GM12878 (cell line): ENCODE data around the gene NOVA2. TPM values are rescaled to one million over a fixed set of nuclear protein-coding genes. Genes with fewer than 3 reads are reported as not detected.
A peak's percentile ranks its signal among the peaks of the same experiment; 100 is the strongest.

Experiments
- ATAC-seq: fragments of 200-7000 bp; cut with Tn5 transposase; 3 replicates; pipeline ENCODE4 v1.9.1; 2020; ENCODE audit warnings: mild to moderate bottlenecking, moderate library complexity
- BruUV-seq: library from RNA; stranded (reverse); fragments of 400-500 nt; replicated peaks from 2 replicates; lab custom pipeline; 2021; lab: Mats Ljungman, UMichigan
- CTCF ChIA-PET: fragments of 300-600 bp; sonication (Branson Sonifier 250); formaldehyde crosslinking; extraction: SDS; loops from one replicate; lab custom pipeline; 2021; ENCODE audit warnings: inconsistent platforms; lab: Yijun Ruan, JAX
- POLR2A ChIA-PET: fragments of 350-600 bp; formaldehyde crosslinking; extraction: SDS; loops from one replicate; lab custom pipeline; 2021; ENCODE audit warnings: inconsistent platforms; lab: Charles Lee
- RAD21 ChIA-PET: fragments of 300-600 bp; sonication (Branson Sonifier 250); formaldehyde crosslinking; loops from one replicate; lab custom pipeline; 2023; ENCODE audit warnings: antibody characterized with exemption; ENCODE audit not compliant: unreplicated experiment; lab: Charles Lee
- SMC1A ChIA-PET: fragments of 300-600 bp; sonication (Branson Sonifier 250); formaldehyde crosslinking; loops from one replicate; lab custom pipeline; 2023; ENCODE audit not compliant: unreplicated experiment, uncharacterized antibody; lab: Charles Lee
- DNase-seq: peaks from one replicate; pipeline ENCODE4 v3.0.0-alpha.2; 2011; ENCODE audit warnings: low read depth, low spot score
- FAIRE-seq: peaks from 3 replicates; lab custom pipeline; 2011; peaks lifted over from hg19 to GRCh38; lab: Jason Lieb, UNC
- H2AFZ ChIP-seq: 2 replicates; pipeline ENCODE4 v1.6.0; 2011; ENCODE audit warnings: low read depth, low read length, control low read depth; ENCODE audit not compliant: control insufficient read depth
- H3K27ac ChIP-seq: 2 replicates; pipeline ENCODE4 v1.5.1; 2011; ENCODE audit warnings: control low read depth; ENCODE audit not compliant: control insufficient read depth, insufficient read depth
- H3K27me3 ChIP-seq, 2 experiments: replicated peaks in 1 of 2; 2 replicates each; pipeline versions ENCODE4 v1.6.0 to v1.6.1; 2011; ENCODE audit warnings: low read length in 1 of 2; ENCODE audit not compliant: control insufficient read depth in 2 of 2, insufficient read depth in 2 of 2
- H3K36me3 ChIP-seq, 2 experiments: 2 replicates each; pipeline ENCODE4 v1.5.1; 2011; ENCODE audit warnings: low read length in 1 of 2; ENCODE audit not compliant: control insufficient read depth in 2 of 2, insufficient read depth in 2 of 2
- H3K4me1 ChIP-seq: 2 replicates; pipeline ENCODE4 v1.6.1; 2011; ENCODE audit warnings: mild to moderate bottlenecking, low read length, moderate library complexity, mixed read lengths; ENCODE audit not compliant: control insufficient read depth, insufficient read depth
- H3K4me2 ChIP-seq: 2 replicates; pipeline ENCODE4 v1.6.0; 2011; ENCODE audit warnings: control low read depth; ENCODE audit not compliant: control insufficient read depth, insufficient read depth
- H3K4me3 ChIP-seq: fragments of 200-600 bp; sonication (generic); 2 replicates; pipeline ENCODE4 v1.5.1; 2016
- H3K79me2 ChIP-seq: 2 replicates; pipeline ENCODE4 v1.6.0; 2011; ENCODE audit warnings: low read length; ENCODE audit not compliant: control insufficient read depth, insufficient read depth
- H3K9ac ChIP-seq: 2 replicates; pipeline ENCODE4 v1.8.0; 2011; ENCODE audit warnings: low read length, control low read depth, mixed read lengths; ENCODE audit not compliant: control insufficient read depth, insufficient read depth
- H3K9me3 ChIP-seq: replicated peaks from 3 replicates; pipeline ENCODE4 v1.5.1; 2011; ENCODE audit warnings: mild to moderate bottlenecking, low read length; ENCODE audit not compliant: control insufficient read depth, insufficient read depth
- H4K20me1 ChIP-seq: 2 replicates; pipeline ENCODE4 v1.6.0; 2011; ENCODE audit not compliant: control insufficient read depth, insufficient read depth
- BHLHE40 ChIP-seq, 2 experiments: fragments of 450-650 bp in 1 of 2; IDR thresholded peaks; 2 replicates each; pipeline ENCODE4 v1.6.1; 2011 to 2017; ENCODE audit warnings: low read depth in 2 of 2, borderline replicate concordance in 1 of 2, improper control_type of control experiment in 1 of 2, low read length in 1 of 2, mild to moderate bottlenecking in 1 of 2
- CREB1 ChIP-seq: IDR thresholded peaks from 2 replicates; pipeline ENCODE4 v1.6.1; 2012; ENCODE audit warnings: low read depth, mild to moderate bottlenecking, inconsistent platforms
- ETV6 ChIP-seq, 2 experiments: fragments of 450-650 bp in 1 of 2; IDR thresholded peaks in 1 of 2; conservative IDR thresholded peaks in 1 of 2; 2 replicates each; pipeline ENCODE4 v1.6.1; 2014; ENCODE audit warnings: antibody characterized with exemption in 1 of 2, borderline replicate concordance in 1 of 2, low read depth in 1 of 2, mild to moderate bottlenecking in 1 of 2, moderate library complexity in 1 of 2
- HCFC1 ChIP-seq: fragments of 150-350 bp; IDR thresholded peaks from 2 replicates; pipeline ENCODE4 v1.6.1; 2014; ENCODE audit warnings: low read length
- HDGF ChIP-seq: fragments of 450-650 bp; IDR thresholded peaks from 2 replicates; pipeline ENCODE4 v1.6.1; 2016; ENCODE audit warnings: antibody characterized with exemption
- IKZF1 ChIP-seq: fragments of 450-650 bp; conservative IDR thresholded peaks from 2 replicates; pipeline ENCODE4 v1.6.1; 2017; ENCODE audit warnings: antibody characterized with exemption, mild to moderate bottlenecking
- NR2F1 ChIP-seq: fragments of 450-650 bp; conservative IDR thresholded peaks from 2 replicates; pipeline ENCODE4 v1.6.1; 2017; ENCODE audit warnings: mild to moderate bottlenecking
- RAD21 ChIP-seq: IDR thresholded peaks from 2 replicates; pipeline ENCODE4 v1.6.1; 2011; ENCODE audit warnings: mild to moderate bottlenecking, low read depth, low read length, moderate library complexity; ENCODE audit not compliant: insufficient read depth
- RUNX3 ChIP-seq: IDR thresholded peaks from 2 replicates; pipeline ENCODE4 v1.6.1; 2012; ENCODE audit warnings: low read length, inconsistent platforms
- SMC3 ChIP-seq: IDR thresholded peaks from 2 replicates; pipeline ENCODE4 v1.6.1; 2011; ENCODE audit warnings: low read length, improper control_type of control experiment, borderline replicate concordance
- TARDBP ChIP-seq: IDR thresholded peaks from 2 replicates; pipeline ENCODE4 v1.6.1; 2016; ENCODE audit warnings: borderline replicate concordance
- ZBED1 ChIP-seq: IDR thresholded peaks from 2 replicates; pipeline ENCODE4 v1.6.1; 2016; ENCODE audit warnings: borderline replicate concordance
- ZNF207 ChIP-seq: fragments of 450-650 bp; IDR thresholded peaks from 2 replicates; pipeline ENCODE4 v1.6.1; 2014; ENCODE audit warnings: antibody characterized with exemption, mild to moderate bottlenecking, borderline replicate concordance
- WGBS: methylation state at CpG from one replicate; pipeline ENCODE4 v1.1.6; 2016; ENCODE audit warnings: low lambda C conversion rate; ENCODE audit not compliant: insufficient replicate concordance, insufficient coverage; ENCODE audit errors: missing lambda C conversion rate; 5-methylcytosine and 5-hydroxymethylcytosine counted together
- in situ Hi-C: fragments of 300-500 bp; cut with MboI; formaldehyde crosslinking; loops from 9 replicates; pipeline ENCODE4 v1.14.3; 2018; ENCODE audit warnings: mixed read lengths
- intact Hi-C: fragments of 100-400 bp; cut with micrococcal nuclease; formaldehyde crosslinking; loops from one replicate; pipeline ENCODE4 v1.14.2; 2022; ENCODE audit not compliant: unreplicated experiment
- polyA plus RNA-seq, 11 experiments: library from polyadenylated mRNA; depleted of rRNA in 4 of 11; unstranded in 6 of 11; stranded (reverse) in 5 of 11; fragments of >200 nt; fragmentation: Nextera tagmentation in 4 of 11; fragmentation: Illumina TruSeq in 1 of 11; extraction: Ambion mirVana in 4 of 11; extraction: Trizol in 1 of 11; gene quantifications; 1 replicate in 1 of 11; 2 replicates in 10 of 11; pipeline versions ENCODE4 v1.2.1 to v1.2.3, GENCODE V29; 2011 to 2016; ENCODE audit warnings: inconsistent platforms in 2 of 11, missing spikeins in 2 of 11, low read depth in 1 of 11
- total RNA-seq, 4 experiments: library from RNA; depleted of rRNA in 3 of 4; stranded (reverse); fragments of >200 nt in 3 of 4; fragmentation: Illumina TruSeq in 1 of 4; extraction: Trizol in 1 of 4; gene quantifications; 2 replicates each; pipeline versions ENCODE4 v1.2.1 to v1.2.3, GENCODE V29; 2013 to 2021
- TF ChIP-seq, protein P1 (sequence below), 3 experiments: IDR thresholded peaks in 2 of 3; conservative IDR thresholded peaks in 1 of 3; 2 replicates each; pipeline ENCODE4 v1.5.1; 2011; ENCODE audit warnings: low read depth in 3 of 3, low read length in 3 of 3, mild to moderate bottlenecking in 3 of 3, control low read depth in 2 of 3, moderate library complexity in 2 of 3, inconsistent platforms in 1 of 3, mixed read lengths in 1 of 3; ENCODE audit not compliant: control insufficient read depth in 2 of 3, insufficient read depth in 1 of 3; ENCODE audit errors: extremely low read depth in 1 of 3
- TF ChIP-seq, protein P2 (sequence below): fragments of 450-650 bp; IDR thresholded peaks from 2 replicates; pipeline ENCODE4 v1.6.1; 2016; ENCODE audit warnings: mild to moderate bottlenecking

NOVA2 gene
- total and polyA plus RNA-seq, 10 of the 15 experiments (the other 5 are each of a cell fraction or from before 2014, with no cell fraction given), result under 0.01 to 0.44 (median 0.03) TPM; not detected in 4

DNA sequence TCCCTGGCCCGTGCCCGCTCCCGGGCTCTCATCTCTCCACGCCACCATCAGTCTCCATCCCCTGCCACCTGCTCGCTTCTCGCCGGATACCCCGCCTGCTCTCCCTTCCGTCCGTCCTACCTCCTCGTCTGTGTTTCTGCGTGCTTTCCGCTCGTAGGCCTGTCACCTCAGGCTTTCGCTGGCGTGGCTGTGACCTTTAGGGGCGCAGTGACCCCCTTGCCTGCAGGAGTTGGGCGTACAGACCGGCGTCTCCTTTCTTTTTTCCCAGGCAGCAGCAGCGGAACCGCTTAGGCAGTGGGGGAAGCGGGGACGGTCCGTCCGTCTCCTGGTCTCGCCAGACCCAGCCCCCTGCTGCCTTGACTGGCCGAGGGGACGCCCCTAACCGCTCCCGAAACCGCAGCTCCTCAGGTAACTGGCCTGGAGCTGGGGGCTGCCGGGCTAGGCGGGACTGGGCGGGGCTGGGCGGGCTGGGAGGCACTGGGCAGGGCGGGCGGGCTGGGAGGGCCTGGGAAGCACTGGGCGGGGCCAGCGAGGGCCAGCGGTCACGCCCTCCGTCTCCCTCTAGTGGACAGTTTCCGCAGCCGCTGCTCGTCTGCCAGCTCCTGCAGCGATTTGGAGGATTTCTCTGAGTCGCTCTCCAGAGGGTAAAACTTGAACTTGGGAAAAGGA, 42.9 kb upstream of the NOVA2 start:
- Histone ChIP-seq H3K9ac (peak overlapping the region; percentile 24; the same call in 1 of the 2 replicates), H3K4me3 (peak overlapping the region; percentile 74; the same call in 1 of the 2 replicates), H4K20me1 (no peaks in the 10 kb centered on the region; the same call in 1 of the 2 replicates), H3K79me2 (no peaks in the 10 kb centered on the region), H3K36me3 (no peaks in the 10 kb centered on the region; a peak in 1 of 4 replicates), H3K27ac (no peak overlapping the region), H3K4me2 (peak overlapping the region; percentile 90), H3K27me3 (no peaks in the 10 kb centered on the region), H3K9me3 (no peaks in the 10 kb centered on the region), H3K4me1 (peaks cover 5% of the 10 kb centered on the region), H2AFZ (peak overlapping the region; percentile 51)
- SMC1A ChIA-PET, result interaction anchor here (1.0 kb wide), 1 partner anchor 199 kb away, joined by 4 read pairs; no protein-coding TSS in a partner anchor
- FAIRE-seq (peak; percentile 66), ATAC-seq (peak; percentile 89), DNase-seq (peak; percentile 11)
- in situ Hi-C loops, result no loop called here
- no TSS peak for BruUV-seq
- TF ChIP-seq, protein P1, sequence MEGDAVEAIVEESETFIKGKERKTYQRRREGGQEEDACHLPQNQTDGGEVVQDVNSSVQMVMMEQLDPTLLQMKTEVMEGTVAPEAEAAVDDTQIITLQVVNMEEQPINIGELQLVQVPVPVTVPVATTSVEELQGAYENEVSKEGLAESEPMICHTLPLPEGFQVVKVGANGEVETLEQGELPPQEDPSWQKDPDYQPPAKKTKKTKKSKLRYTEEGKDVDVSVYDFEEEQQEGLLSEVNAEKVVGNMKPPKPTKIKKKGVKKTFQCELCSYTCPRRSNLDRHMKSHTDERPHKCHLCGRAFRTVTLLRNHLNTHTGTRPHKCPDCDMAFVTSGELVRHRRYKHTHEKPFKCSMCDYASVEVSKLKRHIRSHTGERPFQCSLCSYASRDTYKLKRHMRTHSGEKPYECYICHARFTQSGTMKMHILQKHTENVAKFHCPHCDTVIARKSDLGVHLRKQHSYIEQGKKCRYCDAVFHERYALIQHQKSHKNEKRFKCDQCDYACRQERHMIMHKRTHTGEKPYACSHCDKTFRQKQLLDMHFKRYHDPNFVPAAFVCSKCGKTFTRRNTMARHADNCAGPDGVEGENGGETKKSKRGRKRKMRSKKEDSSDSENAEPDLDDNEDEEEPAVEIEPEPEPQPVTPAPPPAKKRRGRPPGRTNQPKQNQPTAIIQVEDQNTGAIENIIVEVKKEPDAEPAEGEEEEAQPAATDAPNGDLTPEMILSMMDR (IDR thresholded peaks at IDR 0.05 in 2 of 3, conservative IDR thresholded peaks at IDR 0.05 in 1 of 3; ENCODE audit: control insufficient read depth in 2 of 3, extremely low read depth in 1 of 3, insufficient read depth in 1 of 3, low read depth in 3 of 3, low read length in 3 of 3), result peak; percentile 72 to 88 (median 77)
- TF ChIP-seq CREB1 (0 out of 2 replicates have a peak, but pooled peaks have one; percentile 15), TARDBP (no peak), ETV6 (conservative IDR thresholded peaks at IDR 0.05 in 1 of 2, IDR thresholded peaks at IDR 0.05 in 1 of 2; ENCODE audit: borderline replicate concordance in 1 of 2, low read depth in 1 of 2) (no peak), HCFC1 (no peak), IKZF1 (peak; percentile 35; the same call in 1 of the 2 replicates), SMC3 (peak; percentile 38; the same call in 1 of the 2 replicates), BHLHE40 (IDR thresholded peaks at IDR 0.05; ENCODE audit: borderline replicate concordance in 1 of 2, low read depth in 2 of 2, low read length in 1 of 2) (0 out of 4 replicates have a peak, but pooled peaks of 1 of the 2 experiments have one; percentile 23), NR2F1 (0 out of 2 replicates have a peak, but pooled peaks have one; percentile 28), RAD21 (peak; percentile 31; the same call in 1 of the 2 replicates), ZBED1 (no peak), HDGF (0 out of 2 replicates have a peak, but pooled peaks have one; percentile 30), RUNX3 (peak; percentile 51; the same call in 1 of the 2 replicates), ZNF207 (no peak)
- TF ChIP-seq, protein P2, sequence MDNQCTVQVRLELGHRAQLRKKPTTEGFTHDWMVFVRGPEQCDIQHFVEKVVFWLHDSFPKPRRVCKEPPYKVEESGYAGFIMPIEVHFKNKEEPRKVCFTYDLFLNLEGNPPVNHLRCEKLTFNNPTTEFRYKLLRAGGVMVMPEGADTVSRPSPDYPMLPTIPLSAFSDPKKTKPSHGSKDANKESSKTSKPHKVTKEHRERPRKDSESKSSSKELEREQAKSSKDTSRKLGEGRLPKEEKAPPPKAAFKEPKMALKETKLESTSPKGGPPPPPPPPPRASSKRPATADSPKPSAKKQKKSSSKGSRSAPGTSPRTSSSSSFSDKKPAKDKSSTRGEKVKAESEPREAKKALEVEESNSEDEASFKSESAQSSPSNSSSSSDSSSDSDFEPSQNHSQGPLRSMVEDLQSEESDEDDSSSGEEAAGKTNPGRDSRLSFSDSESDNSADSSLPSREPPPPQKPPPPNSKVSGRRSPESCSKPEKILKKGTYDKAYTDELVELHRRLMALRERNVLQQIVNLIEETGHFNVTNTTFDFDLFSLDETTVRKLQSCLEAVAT, result 0 out of 2 replicates have a peak, but pooled peaks have one; percentile 38
- RAD21 ChIA-PET, result interaction anchor here (0.7 to 1.5 kb wide), 6 partner anchors 153 to 247 kb away, joined by 3 to 5 read pairs (median 3); partner anchors contain the start of gene SIX5
- intact Hi-C loops, result no loop called here
- CTCF ChIA-PET, result interaction anchor here (0.6 to 2.0 kb wide), 11 partner anchors 11 to 584 kb away, joined by 3 to 17 read pairs (median 4); partner anchors contain the start of genes CALM3, CCDC61, IRF2BP1 and MYPOP
- POLR2A ChIA-PET, result interaction anchor here (0.7 to 1.2 kb wide), 2 partner anchors 129 to 153 kb away, joined by 3 to 7 read pairs; partner anchors contain the start of genes FOXA3 and SYMPK
- 2% methylated on average over 40 of the region's 48 CpGs for WGBS
